GM21390 (cell line): ENCODE data around the gene HCRTR2.
"Not testable (repeated sequence)": the region's sequence is repeated elsewhere in the genome, so short reads cannot be mapped to it uniquely, and the experiment has no call there.

ENCODE experiments used
- ATAC-seq: cut with Tn5 transposase; IDR thresholded peaks from one replicate; pipeline ENCODE4 v1.9.1; 2021; ENCODE audit not compliant: unreplicated experiment

HCRTR2 gene

DNA sequence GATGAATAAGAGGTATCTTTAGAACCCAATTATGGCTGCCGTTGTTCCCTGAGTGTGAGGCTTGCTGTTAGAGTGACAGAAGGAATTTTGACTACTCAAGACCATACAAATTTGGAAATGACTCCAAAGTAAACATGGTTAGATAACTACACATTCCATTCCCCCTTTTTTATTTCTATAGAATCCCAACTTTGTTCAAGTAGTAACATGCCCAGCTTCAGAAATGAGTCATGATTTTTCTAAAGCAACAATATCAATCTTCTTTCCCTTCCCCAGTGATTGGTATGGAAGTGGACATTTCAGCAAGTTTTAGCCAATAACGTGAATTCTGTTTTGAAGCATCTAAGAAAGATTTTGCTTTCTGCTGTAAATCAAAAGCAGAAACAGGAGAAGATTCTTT is 37.8 kb downstream of the HCRTR2 start:
- ATAC-seq: no peak

DNA sequence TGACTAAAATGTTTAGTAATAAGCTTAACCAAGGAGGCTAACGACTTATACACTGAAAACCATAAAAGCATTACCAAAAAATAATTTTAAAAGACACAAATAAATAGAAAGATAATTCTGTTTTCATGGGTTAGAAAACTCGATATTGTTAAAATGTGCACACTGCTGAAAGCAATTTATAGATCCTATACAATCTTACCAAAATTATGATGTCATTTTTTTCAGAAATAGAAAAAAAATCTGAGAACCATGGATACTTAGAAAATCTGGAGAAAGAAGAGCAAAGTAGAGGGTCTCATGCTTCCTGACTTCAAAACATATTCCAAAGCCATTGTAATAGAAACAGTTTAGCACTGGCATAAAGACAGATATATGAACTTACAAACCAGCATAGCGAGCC is 46.6 kb downstream of the HCRTR2 start:
- no peak for ATAC-seq

DNA sequence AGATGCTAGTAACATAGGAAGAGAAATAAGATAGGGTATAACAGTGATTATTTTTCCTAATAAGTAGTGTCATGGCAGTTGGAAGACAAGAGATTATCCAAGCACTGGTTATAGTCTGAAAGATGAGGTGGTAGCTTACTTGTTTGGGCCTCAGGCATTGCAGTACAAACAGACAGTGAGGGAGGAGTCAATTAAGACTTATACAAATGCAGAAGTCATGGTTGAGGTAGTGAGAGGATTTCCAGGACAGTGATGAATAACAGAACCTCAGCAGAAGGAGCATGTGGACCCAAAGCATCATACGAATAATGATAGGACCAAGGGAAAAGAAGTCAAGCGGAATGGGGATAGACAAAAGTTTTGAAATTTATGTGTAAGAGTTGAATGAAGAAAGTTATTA is 53.5 kb downstream of the HCRTR2 start:
- no peak for ATAC-seq

DNA sequence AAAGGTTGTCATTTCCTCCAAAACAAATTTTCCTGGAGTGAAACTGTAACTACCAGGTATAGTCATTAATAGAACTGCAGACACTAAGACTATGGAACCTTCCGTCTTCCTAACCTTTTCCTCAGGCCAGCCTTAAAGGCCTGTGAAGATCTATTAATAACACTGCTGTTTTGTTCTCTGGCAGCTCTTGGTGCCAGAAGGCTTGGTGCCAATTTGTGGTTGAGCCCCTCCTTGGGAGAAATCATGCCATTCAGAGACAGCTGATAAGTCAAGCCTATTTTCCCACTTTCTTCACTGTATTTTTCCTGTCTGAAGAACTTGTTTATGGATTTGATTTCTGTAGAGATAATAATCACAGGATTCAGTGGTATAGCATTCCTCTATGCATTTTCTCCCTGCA is 64.8 kb downstream of the HCRTR2 start:
- ATAC-seq: no peak

DNA sequence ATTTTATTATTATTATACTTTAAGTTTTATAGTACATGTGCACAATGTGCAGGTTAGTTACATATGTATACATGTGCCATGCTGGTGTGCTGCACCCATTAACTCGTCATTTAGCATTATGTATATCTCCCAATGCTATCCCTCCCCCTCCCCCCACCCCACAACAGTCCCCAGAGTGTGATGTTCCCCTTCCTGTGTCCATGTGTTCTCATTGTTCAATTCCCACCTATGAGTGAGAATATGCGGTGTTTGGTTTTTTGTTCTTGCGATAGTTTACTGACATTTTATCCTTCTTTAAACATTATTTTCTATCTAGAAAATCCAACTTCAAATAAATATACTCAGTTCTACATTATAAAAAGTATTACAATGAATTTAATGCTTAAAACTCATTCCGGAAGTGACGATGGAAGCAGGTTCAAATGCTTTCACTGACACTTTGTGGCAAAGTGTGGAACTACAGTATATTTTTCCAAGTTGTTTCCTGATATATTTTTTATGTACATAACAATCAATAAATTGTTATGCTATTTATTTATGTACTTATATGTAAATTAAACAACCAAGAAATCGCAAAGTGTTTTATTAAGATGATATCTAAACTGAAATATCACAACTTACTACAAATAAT is 66.8 kb downstream of the HCRTR2 start:
- not testable (repeated sequence) for ATAC-seq

DNA sequence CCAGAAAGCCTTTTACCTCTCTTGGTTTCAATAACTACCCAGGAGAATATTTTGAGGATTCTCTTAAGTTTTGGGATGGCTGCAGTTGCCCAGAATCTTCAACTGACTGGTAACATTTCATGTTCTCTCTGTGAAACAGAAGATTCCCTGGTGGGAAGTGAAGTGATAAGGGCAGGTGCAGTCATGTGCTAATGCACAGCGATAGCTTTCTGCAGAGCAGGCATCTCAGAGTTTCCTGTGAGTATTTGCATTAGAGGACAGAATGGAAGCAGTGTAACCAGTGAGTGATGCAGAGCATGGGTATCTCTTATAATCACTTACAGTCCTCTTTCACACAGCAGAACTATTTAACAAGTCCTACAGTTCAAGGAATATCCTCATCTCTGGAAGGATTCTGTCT is 76.1 kb downstream of the HCRTR2 start:
- ATAC-seq: no peak

DNA sequence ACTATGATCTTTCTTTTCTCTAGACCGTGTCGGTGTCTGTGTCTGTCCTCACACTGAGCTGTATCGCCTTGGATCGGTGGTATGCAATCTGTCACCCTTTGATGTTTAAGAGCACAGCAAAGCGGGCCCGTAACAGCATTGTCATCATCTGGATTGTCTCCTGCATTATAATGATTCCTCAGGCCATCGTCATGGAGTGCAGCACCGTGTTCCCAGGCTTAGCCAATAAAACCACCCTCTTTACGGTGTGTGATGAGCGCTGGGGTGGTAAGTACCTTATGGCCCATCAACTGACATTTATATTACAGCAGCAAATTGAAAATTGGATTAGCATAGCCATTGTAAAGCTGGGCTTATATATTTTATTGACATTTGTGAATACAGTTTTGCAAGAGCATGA is 80.8 kb downstream of the HCRTR2 start:
- ATAC-seq: no peak

DNA sequence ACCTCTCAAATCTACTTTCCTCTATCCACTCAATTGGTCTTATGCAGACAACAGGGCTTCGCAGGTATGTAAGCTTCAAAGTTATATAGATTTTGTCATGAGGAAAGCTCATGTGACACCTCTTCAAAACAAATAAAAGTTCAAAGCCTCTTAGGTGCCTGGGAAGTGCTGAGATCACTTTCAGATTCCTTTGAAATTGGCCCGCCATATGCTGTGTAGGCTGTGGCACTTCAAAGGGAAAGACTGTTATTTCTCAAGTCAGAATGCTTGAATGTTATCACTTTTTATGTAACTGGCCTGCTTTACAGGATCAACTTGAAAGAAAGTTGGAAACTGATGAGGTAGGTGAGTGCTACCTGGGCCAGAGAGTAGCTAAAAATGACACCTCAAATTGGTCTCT is 85.9 kb downstream of the HCRTR2 start:
- no peak for ATAC-seq

DNA sequence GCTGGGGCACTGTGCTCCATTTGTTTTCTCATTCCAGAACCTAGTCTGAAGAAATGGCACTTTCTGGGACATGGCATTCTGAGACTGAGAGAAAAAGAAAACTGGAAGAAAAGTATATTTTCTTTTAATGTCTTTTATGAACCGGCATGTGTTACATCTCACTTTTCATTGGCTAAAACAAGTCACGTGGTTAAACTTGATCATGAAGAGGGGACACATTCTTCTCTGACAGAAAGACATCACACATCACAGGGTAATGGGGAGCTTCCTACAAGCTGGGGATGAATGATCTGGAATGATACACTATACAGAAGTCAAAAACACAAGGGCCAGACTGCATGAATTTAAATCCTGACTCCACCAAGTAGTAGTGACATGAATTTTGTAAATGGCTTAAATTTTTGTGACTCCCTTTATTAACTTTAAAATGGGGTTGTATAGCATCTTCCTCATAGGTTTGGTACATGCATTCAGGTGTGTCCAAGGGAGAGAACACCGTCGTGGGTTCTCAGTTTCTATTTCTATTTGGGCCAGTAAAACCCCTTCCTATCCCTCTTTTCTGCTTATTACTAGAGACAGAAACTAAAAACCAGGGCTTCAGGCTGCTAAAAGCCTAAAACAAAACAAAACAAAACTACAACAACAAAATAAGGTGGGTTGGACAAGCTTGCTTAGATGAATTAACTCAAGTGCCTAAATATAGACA is 91.2 kb downstream of the HCRTR2 start:
- no peak for ATAC-seq

DNA sequence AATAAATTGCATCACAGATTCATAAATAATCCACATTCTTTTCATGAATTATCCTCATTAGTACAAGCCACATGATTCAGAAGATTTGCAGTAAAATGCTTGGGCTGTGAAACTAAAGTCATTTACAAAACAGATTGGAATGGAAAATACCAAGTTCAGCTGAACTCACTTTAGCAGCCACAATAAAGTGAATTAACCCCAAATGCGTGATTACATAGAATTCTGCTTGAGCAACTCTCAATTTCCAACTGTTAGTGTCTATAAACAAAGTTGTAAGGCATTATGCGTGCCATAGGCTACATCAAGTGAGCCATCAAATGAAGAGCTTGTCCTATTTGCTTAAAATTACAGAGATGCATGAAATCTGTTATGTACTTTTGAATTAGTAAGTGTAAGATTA is 92.6 kb downstream of the HCRTR2 start:
- ATAC-seq: no peak

DNA sequence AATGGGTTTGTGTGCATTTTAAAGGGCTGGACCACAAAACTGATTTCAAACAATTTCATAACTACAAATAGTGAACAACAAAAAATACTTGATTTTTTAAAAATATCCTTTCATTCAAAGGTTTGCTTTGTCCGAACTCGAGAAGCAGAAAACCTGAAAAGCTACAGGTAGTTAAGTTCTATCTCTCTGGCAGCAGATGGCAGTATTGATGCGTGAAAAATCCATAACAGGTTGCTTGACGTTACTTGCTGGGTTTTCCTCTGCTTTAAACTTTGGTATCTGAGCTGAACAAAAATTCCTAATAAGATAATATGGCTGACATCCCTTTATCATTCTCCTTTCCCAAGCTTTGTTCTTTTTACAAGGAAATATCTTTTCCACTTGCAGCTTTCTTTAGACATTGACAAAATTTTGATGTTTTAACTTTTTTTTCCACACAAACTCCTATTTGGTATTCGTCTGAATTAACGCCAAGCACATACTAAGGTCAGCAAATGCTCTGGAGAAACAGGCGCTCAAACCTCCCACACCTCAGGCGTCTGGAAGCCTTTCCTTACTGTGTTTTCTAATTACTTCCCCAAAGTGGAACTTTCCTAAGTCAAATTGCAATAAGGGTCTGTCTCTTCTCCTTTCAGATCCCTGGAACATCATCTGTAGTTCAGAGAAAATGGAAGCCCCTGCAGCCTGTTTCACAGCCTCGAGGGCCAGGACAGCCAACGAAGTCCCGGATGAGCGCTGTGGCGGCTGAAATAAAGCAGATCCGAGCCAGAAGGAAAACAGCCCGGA is 102.6 kb downstream of the HCRTR2 start:
- peak; percentile 64 for ATAC-seq

DNA sequence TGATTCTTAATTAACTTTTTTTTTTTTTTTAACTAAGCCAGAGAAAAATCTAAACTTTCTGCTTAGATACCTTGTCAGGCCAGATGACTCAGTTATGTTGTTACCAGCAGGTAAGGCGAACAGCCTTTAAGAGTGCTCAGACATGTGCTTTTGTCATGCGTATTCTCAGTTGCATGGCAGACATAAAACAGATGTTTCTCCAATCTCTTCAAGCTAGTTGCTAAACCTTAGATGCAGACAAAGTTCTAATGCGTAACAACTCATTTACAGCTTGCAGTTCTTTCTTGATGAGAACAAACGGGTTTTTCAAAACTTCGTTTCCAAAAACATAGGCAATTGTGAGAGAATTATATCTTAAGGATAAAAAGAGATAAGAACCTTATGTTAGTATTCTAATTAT is 103.3 kb downstream of the HCRTR2 start:
- no peak for ATAC-seq

DNA sequence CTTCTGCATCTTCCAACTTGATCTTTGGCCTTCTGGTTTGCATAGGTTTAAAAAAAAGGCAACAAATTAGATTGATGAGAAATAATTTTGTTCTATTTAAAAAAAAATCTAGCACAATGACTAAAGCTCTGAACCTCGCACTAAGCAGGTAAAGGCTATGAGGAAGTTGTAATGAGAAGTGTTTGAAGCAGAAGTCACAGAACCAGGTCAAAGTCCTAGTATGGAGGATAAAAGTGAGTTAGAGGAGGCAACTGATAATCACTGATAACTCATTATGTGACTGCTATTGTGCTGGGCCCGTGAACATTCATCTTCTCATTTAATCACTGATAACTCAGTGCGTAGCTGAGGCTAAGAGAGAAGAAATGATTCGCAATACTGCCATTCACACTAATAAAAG is 106.9 kb downstream of the HCRTR2 start:
- no peak for ATAC-seq

DNA sequence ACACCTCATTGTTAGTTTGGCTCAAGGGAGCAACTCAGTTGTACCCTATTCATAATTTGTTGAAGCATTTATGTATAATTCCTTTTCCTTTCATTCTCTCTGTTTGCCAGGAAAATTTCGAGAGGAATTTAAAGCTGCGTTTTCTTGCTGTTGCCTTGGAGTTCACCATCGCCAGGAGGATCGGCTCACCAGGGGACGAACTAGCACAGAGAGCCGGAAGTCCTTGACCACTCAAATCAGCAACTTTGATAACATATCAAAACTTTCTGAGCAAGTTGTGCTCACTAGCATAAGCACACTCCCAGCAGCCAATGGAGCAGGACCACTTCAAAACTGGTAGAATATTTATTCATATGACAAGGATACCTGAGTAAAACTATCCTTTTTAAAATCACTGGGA is 107.8 kb downstream of the HCRTR2 start:
- no peak for ATAC-seq

DNA sequence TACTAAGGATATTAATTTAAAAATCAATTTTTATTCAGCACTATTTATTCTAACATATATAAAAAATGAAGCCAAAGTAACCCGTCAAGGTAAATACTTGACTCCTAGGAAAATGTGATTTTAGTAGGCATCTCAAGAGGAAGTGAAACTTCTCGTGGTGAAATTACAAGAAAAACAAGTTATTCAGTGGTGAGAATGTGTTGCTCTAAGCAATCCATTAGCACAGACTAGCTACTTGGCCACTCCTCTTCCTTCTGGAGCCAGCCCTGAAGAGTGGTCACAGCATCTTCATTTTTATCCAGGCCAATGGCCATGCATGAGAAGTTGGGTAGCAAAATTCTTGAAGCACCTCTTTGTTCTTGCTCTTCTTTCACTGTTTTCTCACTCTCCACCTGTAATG is 112.5 kb downstream of the HCRTR2 start:
- ATAC-seq: no peak

DNA sequence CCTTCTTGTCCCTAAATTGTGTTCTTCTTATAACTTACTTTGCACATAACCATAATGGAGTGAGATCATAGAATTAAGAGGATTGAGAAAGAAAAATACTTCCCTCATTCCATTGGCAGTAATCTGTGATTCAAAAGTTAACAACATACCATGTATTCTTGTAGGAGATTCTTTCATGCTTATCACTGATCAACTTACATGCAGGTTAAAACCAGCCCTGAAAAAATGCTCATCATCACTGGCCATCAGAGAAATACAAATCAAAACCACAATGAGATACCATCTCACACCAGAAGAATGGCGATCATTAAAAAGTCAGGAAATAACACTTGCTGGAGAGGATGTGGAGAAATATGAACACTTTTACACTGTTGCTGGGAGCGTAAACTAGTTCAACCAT is 116.4 kb downstream of the HCRTR2 start:
- ATAC-seq: no peak

DNA sequence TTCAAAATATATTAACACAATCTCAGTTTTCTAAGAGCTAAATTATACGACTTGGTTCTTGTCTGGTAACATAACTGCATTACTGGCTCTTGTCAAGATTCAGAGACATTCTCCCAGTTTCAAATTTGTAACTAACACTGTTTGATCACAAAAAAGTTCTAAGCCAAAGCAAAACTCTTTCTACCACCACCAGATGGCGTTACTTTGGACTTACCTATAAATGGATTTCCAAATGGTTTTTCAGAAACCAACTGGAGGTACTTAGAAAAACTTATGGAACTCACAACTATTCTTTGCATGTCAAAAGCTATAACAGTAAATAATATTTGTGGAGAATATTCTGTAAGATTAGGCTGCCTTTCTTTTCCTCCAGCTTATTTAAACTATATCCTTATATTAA is 118.8 kb downstream of the HCRTR2 start:
- ATAC-seq: no peak

DNA sequence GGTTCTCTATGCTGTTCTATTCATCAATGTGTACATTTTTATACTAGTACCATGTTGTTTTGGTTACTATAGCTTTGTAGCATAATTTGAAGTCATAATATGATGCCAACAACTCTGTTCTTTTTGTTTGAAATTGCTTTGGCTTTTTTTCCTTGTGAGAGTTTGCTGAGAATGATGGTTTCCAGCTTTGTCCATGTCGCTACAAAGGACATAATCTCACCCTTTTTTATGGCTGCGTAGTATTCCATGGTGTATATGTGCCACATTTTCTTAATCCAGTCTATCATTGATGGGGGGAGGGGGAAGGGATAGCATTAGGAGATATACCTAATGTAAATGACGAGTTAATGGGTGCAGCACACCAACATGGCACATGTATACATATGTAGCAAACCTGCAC is 122.9 kb downstream of the HCRTR2 start:
- not testable (repeated sequence) for ATAC-seq

DNA sequence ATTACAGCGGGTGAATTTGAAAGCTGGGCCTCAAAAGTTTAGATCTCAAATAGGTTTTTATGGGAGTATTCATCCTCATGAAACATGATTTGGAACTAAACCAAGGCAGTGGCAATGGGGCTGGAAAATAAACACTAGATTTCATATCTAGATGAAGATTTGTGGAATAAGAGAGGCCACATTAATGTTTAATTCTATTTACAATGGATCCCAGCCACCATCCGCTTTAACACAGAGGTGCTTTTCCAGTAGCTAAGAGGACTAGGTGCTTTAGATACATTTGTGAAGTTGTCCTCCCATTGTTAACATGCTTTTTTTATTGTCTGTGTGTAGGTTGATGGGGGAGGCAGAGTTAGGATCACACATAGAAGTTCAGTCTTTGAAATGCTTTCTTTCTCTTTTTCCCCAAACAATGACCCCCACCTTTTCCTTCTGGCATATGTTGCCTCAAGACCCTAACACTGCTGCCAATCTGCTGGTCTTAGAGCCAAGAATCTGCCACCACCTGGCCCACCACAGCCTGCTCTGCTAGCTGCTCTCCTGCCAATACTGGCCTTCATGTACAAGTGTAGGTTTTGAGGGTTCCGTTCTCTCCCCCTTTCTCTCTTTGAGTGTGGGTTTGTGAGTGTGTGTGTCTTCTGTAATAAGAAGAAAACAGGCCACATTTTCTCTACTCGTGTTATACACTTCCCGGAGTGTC is 125.1 kb downstream of the HCRTR2 start:
- ATAC-seq: no peak

DNA sequence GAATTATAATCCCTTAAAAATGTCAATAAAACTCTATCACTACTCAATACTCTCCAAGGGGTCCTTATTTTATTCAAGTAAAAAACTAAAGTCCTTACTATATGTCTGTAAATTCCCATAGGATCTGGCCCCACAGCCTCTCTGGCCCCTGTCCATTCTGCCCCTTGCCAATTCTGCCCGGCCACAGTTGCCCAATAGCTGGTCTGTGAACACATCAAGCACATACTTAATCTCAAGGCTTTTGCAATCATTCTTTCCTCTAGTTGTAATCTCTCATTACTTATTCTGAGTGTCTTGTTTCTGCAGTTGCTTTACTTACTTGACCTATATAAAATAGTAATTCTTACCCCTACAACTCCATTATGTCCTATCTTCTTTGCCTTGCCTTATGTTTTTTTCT is 130.4 kb downstream of the HCRTR2 start:
- ATAC-seq: no peak

DNA sequence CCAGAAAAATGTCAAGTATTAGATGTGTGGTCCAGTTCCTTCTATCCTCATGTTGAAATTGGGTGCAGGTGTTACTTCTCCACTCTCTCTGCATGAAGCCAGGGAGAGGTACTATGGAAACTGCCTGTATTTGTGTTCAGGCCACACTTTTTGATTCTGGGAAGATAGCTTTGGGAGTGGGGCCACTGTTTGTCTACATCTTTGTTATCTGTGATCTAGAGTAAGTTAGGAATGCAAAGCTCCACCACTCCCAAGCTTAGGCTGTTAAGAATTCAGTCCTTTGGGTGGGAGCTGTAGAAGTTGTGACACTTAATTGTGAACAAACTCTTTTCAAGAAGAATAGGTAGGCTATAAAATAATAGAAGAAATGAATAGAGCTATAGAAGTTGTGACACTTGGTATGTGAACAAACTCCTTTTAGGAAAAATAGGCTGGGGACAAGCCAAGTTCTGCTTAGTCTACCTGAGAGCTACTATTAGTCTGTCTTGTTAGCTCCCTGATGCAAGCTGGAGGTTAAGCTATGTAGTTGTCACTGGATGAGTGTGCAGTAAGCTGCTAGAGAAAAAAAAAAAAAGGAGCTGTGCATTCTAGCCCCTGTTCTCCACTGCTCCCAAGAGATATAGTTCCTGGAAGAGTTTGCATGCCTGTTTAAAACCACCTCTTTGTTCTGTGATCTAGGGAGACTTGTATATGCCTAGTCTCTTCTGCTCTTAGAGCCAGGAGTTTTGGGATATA is 145.8 kb downstream of the HCRTR2 start:
- no peak for ATAC-seq
